GM23248 (cell line): ENCODE data around the gene COPB1.

Experiments used
- EZH2 ChIP-seq: fragments of 200-600 bp; sonication (generic); IDR thresholded peaks from 2 replicates; pipeline ENCODE4 v1.6.1; 2018; ENCODE audit warnings: antibody characterized with exemption, mild to moderate bottlenecking; ENCODE audit not compliant: insufficient read depth, poor library complexity, severe bottlenecking
- EZH2phosphoT487 ChIP-seq: fragments of 200-600 bp; sonication (generic); IDR thresholded peaks from 2 replicates; pipeline ENCODE4 v1.6.1; 2018; ENCODE audit warnings: antibody characterized with exemption, moderate library complexity, mild to moderate bottlenecking, low read depth; ENCODE audit not compliant: insufficient read depth

DNA sequence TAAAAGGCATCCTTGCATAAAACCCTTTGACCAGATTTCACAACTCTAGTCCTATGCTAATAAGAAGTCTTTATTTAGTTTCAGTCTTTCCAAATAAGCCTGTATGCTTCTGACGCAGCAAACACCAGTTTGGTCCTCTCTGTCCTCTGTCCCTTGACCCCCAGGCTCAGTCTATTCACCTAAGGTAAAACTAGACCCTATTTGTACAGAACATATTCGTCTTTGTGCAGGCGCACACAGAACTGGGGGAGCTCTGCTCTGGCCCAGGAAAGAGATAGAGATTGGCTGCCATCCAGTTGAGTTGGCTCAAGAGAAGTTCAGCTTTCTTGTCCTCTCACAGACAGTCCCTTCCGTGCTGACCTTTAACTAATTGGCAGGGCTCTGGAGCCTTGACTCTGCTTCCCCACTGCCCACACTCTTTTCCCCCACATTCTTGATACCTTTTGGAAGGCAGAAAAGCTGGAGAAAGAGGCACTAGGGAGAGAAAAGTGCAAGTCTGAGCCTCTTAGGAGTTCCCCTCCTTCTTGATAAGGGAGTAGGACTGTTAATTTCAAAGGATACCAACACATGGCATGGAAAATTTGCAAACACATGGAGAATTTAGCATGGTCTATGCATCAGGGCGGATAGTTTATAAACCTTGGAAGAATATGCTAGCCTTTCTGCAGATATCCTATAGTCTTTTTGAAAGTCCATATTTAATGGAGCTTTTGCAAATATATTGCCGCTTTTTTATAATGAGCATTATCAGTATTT, 41.8 kb upstream of the COPB1 start:
- TF ChIP-seq EZH2phosphoT487 (no peak), EZH2 (no peak)
